Midbrain (tissue), 1 donor: ENCODE data around the gene VCL.

ENCODE experiments used
- DNase-seq: peaks from one replicate; lab custom pipeline; 2025; lab: John Stamatoyannopoulos, UW

Gene VCL

DNA sequence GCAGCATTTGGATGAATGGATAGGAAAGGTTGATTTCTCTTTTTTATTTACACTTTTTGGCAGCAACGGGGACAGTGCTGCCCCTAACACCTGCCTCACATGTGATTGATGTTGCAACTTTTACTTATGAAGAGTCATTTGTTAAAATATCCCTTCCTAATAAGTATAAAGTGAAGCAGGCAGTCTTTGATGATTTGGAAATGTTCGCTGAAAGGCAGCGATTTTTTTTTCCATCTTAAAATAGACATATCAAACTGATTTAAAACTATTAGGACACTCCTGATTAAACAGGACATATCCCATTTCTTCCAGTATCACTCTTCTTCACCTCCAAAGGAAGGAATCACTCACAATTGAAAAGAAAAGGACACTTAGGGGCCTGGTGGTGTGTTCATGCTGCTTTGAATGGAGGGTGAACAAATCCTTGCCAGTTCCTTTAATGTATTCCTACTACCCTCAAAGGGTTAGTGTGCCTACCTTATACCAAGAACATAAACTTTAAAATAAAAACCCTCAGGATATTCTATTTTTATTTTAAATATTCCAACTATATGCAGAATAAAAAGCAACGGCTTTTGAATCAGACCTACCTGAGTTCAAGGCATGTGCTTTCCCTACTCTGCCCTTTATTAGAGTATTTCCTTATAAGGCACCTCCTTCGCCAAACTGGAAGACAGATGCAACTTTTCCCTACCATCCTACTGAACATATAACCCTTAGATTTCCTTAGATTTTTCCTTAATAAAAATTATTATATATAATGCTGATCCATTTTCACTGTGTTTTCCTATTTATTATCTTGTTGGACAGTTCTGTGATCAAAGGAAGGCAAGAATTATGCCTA is 154.2 kb downstream of the VCL start:
- DNase-seq, result no peak

DNA sequence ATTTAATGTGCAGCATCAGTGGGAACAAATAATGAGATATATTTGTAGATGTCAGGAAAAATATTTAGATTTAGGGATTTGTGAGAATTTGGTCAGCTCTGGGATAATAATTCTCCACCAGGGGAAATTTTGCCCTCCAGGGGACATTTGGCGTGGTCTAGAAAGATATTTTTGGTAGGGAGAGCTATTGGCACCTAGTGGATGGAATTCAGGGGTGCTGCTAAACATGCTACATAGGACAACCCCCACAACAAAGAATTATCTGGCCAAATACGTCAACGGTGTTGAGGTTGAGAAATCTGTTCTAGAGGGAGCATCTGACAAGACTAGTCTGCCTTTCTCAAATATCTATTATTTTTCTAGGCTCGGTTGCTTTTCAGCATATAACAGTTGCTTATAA is 155.2 kb downstream of the VCL start:
- DNase-seq, result no peak

DNA sequence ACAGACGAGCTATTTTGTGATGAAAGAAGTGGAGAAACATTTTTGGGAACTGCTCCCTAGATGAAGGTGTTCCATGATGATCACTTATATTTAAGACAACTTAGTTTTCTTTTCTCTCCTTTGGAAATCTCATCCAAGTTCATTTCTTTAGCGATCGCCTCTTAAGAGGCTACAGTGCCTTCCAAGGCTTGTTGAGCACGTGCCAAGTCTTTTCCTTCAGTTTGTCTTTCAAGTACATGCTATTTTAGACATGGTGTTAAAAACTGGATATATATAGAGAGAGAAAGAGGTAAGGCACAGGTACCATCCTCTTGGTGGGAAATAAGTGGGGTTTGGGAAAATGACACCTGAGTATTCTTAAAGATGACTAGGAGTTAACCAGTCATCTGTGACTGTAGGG is 155.8 kb downstream of the VCL start:
- DNase-seq, result no peak

DNA sequence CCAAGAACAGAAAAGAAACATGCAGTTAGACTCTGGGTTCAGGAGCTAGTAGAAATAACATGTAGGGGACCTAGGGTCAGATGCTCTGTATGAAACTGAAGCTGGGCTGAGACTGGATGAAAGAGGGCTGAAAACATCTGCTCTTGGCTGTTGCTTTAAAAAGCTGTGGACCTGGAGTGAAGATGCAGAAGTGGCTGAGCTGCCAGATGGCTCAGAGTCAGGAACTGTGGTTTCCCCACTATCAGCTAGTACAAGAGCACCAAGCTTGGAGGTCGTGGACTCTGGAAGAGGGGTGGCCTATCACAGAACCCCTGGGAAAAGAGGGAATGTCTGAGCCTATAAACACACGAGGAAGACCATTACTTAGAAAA is 159.0 kb downstream of the VCL start:
- DNase-seq, result no peak

DNA sequence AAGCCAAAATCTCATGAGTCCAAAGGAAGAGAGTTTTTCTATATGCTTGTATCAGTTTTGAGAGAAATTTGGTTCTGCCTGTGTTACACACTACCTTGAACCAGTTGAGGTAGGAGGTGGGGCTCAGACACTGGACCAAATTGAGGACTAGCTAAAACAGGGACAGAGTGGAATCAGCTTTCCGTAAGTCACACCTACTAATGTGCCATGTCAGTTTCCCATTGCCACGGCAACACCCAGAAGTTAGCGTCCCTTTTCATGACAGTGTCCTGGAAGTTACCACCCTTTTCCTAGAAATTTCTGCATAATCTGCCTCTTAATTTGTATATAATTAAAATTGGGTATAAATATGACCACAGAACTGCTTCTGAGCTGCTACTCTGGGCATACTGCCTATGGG is 162.1 kb downstream of the VCL start:
- DNase-seq, result no peak

DNA sequence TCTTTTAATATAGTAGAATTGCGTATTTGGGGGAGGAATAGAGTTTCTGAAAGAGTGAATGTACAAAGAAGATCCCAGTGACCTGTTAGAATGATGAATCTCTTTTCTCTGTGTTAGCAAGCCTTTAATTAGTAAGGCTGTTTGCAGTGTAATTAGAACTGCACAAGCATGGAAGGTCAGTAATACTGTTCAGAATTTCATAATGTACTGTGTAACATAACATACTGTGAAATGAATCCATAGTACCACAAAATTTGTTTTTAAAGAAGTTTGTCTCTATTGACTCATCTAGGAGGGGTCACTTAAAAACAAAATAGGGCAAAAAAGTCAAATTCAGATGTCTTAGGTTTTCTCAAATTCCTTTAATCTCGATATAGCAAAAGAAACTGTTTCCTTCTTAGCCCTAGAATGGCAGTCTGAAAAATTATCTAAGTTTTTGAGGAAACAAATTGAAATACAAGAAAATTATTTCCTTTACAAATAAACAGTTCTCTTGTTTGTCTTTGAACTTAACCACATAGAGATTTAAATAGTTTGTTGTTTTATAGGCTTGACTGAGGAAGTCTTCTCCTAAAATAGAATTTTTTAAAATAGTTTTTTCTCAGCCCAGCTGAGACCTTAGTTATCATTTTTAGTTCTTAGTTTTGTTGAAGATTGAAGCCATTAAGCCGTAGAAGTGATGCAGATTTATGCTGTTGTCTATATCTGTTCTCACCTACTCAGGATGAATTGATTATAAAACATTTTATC is 165.6 kb downstream of the VCL start:
- no peak for DNase-seq

- no peak for DNase-seq
These were observed 167.0 kb downstream of the VCL start for GRCh38 chr10:74164716-74165529.

- DNase-seq, result no peak
These were observed 167.6 kb downstream of the VCL start for GRCh38 chr10:74165530-74165901.

DNA sequence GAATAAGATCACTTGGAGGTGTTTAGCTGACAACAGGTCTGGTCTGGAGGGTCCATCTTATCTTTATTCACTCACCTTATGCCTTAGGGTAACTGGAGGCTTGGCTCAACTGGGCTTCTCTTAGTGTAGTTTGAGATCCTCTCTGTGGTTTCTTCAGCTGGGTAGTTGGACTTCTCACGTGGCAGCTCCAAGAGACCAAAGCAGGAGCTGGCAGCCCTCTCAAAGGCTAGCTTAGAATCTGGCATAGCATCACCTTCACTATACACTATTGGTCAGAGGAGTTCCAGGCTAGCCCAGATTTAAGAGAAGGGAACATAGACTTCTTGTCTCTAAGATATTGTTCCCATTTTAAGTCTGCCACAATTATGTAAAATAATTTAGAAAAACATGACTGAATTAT is 169.5 kb downstream of the VCL start:
- DNase-seq, result no peak
